GM19463 (cell line): ENCODE results near the gene VPS37D.
"Not testable (repeated sequence)": the region's sequence is repeated elsewhere in the genome, so short reads cannot be mapped to it uniquely, and the experiment has no call there.

ENCODE experiments used
- ATAC-seq: cut with Tn5 transposase; IDR thresholded peaks from one replicate; pipeline ENCODE4 v1.9.1; 2021; ENCODE audit warnings: mild to moderate bottlenecking, moderate library complexity; ENCODE audit not compliant: unreplicated experiment

The VPS37D gene

GRCh38 chr7:73667344-73668102 is at the start of gene VPS37D:
TSS of gene VPS37D (plus strand) at chr7:73667831. CDS start at chr7:73667959, 128 bp downstream.
- peak; percentile 98 for ATAC-seq

- ATAC-seq: no peak
Measured at GRCh38 chr7:73618538-73618937, 49.1 kb upstream of the VPS37D start.

- not testable (repeated sequence) for ATAC-seq
Measured at GRCh38 chr7:73619394-73619793, 48.2 kb upstream of the VPS37D start.

GRCh38 chr7:73621168-73622063 is 46.2 kb upstream of the VPS37D start:
- no peak for ATAC-seq

GRCh38 chr7:73622527-73622908 is 45.1 kb upstream of the VPS37D start:
- no peak for ATAC-seq

- ATAC-seq: no peak
Measured at GRCh38 chr7:73622909-73623797, 44.5 kb upstream of the VPS37D start.

- ATAC-seq: no peak
Measured at GRCh38 chr7:73623798-73624668, 43.6 kb upstream of the VPS37D start, which contains the start of gene MLXIPL. TSS of gene MLXIPL (minus strand) at chr7:73624522. CDS start at chr7:73624492, 30 bp downstream.

- ATAC-seq: no peak
Measured at GRCh38 chr7:73624669-73625001, 43.0 kb upstream of the VPS37D start.

- no peak for ATAC-seq
Measured at GRCh38 chr7:73625276-73625675, 42.4 kb upstream of the VPS37D start.

- ATAC-seq: no peak
Measured at GRCh38 chr7:73626814-73627213, 40.8 kb upstream of the VPS37D start.

- ATAC-seq: no peak
Measured at GRCh38 chr7:73628504-73628903, 39.1 kb upstream of the VPS37D start.

- ATAC-seq: no peak
Measured at GRCh38 chr7:73631558-73631957, 36.1 kb upstream of the VPS37D start.

- ATAC-seq: no peak
Measured at GRCh38 chr7:73633323-73633722, 34.3 kb upstream of the VPS37D start.

GRCh38 chr7:73633844-73634243 is 33.8 kb upstream of the VPS37D start:
- no peak for ATAC-seq

GRCh38 chr7:73635428-73636200 is 32.0 kb upstream of the VPS37D start:
- ATAC-seq: no peak

- ATAC-seq: no peak
Measured at GRCh38 chr7:73638911-73639310, 28.7 kb upstream of the VPS37D start.

GRCh38 chr7:73642834-73643233 is 24.8 kb upstream of the VPS37D start:
- no peak for ATAC-seq

- no peak for ATAC-seq
Measured at GRCh38 chr7:73644688-73645286, 22.8 kb upstream of the VPS37D start.

GRCh38 chr7:73645643-73646174 is 21.9 kb upstream of the VPS37D start:
- no peak for ATAC-seq
